ENCODE measurements around the gene DNAJC25.

DNA sequence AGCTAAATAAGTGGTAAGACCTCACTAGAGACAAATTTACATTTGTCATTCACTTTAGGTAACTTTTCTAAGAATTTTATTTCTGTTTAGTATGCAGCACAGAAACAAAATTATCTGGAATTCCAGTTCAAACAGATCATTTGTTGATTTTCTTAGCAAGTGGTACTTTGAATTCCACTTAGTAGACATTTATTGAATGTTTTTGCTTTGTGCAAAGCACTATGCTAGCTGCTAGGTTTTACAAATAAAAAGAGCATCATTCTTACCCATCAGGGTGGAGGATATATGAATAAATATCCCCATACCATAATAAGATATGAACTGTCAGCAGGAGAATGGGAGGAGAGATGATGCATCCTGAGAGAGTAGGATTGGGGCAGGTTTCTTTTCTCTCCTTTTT, 65.7 kb downstream of the DNAJC25 start:
- TF ChIP-seq, protein P1, sequence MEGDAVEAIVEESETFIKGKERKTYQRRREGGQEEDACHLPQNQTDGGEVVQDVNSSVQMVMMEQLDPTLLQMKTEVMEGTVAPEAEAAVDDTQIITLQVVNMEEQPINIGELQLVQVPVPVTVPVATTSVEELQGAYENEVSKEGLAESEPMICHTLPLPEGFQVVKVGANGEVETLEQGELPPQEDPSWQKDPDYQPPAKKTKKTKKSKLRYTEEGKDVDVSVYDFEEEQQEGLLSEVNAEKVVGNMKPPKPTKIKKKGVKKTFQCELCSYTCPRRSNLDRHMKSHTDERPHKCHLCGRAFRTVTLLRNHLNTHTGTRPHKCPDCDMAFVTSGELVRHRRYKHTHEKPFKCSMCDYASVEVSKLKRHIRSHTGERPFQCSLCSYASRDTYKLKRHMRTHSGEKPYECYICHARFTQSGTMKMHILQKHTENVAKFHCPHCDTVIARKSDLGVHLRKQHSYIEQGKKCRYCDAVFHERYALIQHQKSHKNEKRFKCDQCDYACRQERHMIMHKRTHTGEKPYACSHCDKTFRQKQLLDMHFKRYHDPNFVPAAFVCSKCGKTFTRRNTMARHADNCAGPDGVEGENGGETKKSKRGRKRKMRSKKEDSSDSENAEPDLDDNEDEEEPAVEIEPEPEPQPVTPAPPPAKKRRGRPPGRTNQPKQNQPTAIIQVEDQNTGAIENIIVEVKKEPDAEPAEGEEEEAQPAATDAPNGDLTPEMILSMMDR (IDR thresholded peaks at IDR 0.05) = no peak
- TF ChIP-seq POLR2A (IDR thresholded peaks at IDR 0.05) = no peak
